NCI-H187 treated with DMSO at 0.1 percent for 48 hours (cell line): Measurements from ENCODE around the gene KIAA1217.

ENCODE experiments used
- DNase-seq: peaks from one replicate; lab custom pipeline; 2025; lab: John Stamatoyannopoulos, UW

Gene KIAA1217

GRCh38 chr10:24370877-24371276, 161.9 kb downstream of the KIAA1217 start:
- DNase-seq, result no peak

- DNase-seq, result no peak
Observed at GRCh38 chr10:24371396-24371795, 162.5 kb downstream of the KIAA1217 start.

- no peak for DNase-seq
Observed at GRCh38 chr10:24374134-24374915, 165.4 kb downstream of the KIAA1217 start.

GRCh38 chr10:24375510-24375909, 166.6 kb downstream of the KIAA1217 start:
- DNase-seq, result no peak

GRCh38 chr10:24376731-24377130, 167.8 kb downstream of the KIAA1217 start:
- no peak for DNase-seq

- no peak for DNase-seq
Observed at GRCh38 chr10:24378126-24378920, 169.4 kb downstream of the KIAA1217 start.

- DNase-seq, result no peak
Observed at GRCh38 chr10:24381235-24382010, 172.5 kb downstream of the KIAA1217 start.

GRCh38 chr10:24382045-24382444, 173.1 kb downstream of the KIAA1217 start:
- DNase-seq, result no peak

GRCh38 chr10:24382596-24382978, 173.6 kb downstream of the KIAA1217 start:
- no peak for DNase-seq

- no peak for DNase-seq
Observed at GRCh38 chr10:24382979-24383663, 174.2 kb downstream of the KIAA1217 start.

- DNase-seq, result no peak
Observed at GRCh38 chr10:24383681-24384106, 174.8 kb downstream of the KIAA1217 start.

- DNase-seq, result no peak
Observed at GRCh38 chr10:24384954-24385353, 176.0 kb downstream of the KIAA1217 start.

GRCh38 chr10:24385776-24386175, 176.8 kb downstream of the KIAA1217 start:
- DNase-seq, result no peak

- no peak for DNase-seq
Observed at GRCh38 chr10:24390146-24390700, 181.3 kb downstream of the KIAA1217 start.

- no peak for DNase-seq
Observed at GRCh38 chr10:24390746-24391145, 181.8 kb downstream of the KIAA1217 start.

GRCh38 chr10:24393201-24393600, 184.3 kb downstream of the KIAA1217 start:
- DNase-seq, result no peak

GRCh38 chr10:24394461-24395190, 185.7 kb downstream of the KIAA1217 start:
- no peak for DNase-seq

- DNase-seq, result no peak
Observed at GRCh38 chr10:24396396-24396795, 187.5 kb downstream of the KIAA1217 start.

GRCh38 chr10:24397662-24398061, 188.7 kb downstream of the KIAA1217 start:
- no peak for DNase-seq

- DNase-seq, result no peak
Observed at GRCh38 chr10:24404567-24404966, 195.6 kb downstream of the KIAA1217 start.

- no peak for DNase-seq
Observed at GRCh38 chr10:24405635-24406034, 196.7 kb downstream of the KIAA1217 start.
